DND-41 (cell line): ENCODE measurements around the gene SPPL3.

Experiments used
- EZH2 ChIP-seq: IDR thresholded peaks from 3 replicates; pipeline ENCODE4 v1.6.1; 2012; ENCODE audit warnings: borderline replicate concordance, low read depth, mild to moderate bottlenecking, moderate library complexity, low read length, inconsistent platforms; ENCODE audit not compliant: severe bottlenecking
- TF ChIP-seq, protein P1 (sequence below): IDR thresholded peaks from 2 replicates; pipeline ENCODE4 v1.5.1; 2012; ENCODE audit warnings: borderline replicate concordance, low read length, moderate library complexity, mild to moderate bottlenecking; ENCODE audit not compliant: poor library complexity, severe bottlenecking; ENCODE audit errors: extremely low read depth

DNA sequence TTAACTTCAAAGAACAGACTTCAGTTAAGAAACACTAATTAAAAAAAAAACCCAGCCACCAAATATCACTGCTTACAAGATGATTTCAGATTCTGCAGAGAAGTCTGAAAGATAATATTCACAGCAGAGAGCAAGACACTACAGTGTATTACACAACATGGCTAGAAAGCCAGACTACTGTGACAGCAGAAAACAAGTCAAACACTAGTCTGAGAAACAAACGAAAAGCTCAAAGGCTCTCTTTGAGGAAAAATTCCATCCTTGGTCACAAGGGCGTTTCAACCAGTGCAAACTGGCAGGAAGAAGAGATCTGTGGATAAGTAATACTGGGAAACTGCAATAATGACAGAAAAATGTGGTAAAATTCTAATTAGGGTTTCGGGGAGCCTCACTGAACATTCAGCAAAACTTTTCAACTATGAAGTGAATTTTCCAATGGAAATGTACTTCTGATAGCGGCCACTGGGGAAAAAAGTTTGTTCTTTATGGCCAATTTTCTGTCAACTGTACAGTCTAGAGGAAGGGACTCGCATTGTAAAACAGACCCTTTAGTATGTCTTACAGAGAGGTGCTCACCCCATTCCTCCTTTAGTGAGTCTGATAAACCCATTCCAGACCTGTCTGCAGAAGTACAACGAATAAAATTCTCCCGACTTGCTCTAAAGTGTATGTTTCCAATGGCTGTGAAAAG, 128.2 kb downstream of the SPPL3 start:
- TF ChIP-seq EZH2: no peak
- TF ChIP-seq, protein P1, sequence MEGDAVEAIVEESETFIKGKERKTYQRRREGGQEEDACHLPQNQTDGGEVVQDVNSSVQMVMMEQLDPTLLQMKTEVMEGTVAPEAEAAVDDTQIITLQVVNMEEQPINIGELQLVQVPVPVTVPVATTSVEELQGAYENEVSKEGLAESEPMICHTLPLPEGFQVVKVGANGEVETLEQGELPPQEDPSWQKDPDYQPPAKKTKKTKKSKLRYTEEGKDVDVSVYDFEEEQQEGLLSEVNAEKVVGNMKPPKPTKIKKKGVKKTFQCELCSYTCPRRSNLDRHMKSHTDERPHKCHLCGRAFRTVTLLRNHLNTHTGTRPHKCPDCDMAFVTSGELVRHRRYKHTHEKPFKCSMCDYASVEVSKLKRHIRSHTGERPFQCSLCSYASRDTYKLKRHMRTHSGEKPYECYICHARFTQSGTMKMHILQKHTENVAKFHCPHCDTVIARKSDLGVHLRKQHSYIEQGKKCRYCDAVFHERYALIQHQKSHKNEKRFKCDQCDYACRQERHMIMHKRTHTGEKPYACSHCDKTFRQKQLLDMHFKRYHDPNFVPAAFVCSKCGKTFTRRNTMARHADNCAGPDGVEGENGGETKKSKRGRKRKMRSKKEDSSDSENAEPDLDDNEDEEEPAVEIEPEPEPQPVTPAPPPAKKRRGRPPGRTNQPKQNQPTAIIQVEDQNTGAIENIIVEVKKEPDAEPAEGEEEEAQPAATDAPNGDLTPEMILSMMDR: no peak
